GM18499 (cell line): ENCODE data around the gene ATP11A.

Experiments used
- ATAC-seq: cut with Tn5 transposase; IDR thresholded peaks from one replicate; pipeline ENCODE4 v1.9.1; 2021; ENCODE audit warnings: moderate number of reproducible peaks; ENCODE audit not compliant: insufficient read depth, unreplicated experiment

ATP11A gene

DNA sequence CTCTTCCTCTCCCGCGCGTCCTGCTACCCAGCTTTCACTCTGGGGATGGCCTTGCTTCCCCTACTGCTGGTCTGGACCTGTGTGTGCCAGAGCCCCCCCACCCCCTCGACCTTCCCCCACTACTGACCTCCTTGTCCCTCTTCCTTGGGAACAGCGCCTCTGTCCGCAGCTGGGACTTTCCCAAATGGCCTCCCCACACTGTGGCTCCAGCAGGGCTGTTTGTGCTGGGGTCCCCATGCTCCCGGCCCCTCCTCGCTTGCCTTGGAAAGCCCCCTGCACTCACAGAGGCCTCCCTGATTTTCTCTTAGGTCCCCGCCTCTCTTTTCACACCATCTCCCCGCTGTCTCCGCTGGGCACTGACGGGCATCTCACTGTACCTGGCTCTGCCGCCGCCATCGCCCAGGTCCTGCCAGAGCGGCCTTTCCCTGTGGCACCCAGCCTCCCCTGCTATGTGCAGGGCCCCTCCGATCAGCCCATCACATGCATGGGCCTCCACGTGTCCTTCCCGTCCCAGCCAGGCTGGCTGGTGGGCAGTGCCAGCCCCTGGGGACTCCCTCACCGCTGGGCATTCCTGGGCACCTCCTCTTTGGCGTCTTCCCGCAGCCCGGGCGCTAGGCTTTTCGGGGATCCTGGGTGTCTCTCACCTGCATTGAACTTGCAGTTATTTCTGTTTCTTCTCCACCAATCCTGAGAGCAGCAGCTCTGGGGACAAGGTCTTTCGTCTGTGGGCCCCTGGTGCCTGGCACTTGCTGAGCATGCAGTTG, 118.7 kb downstream of the ATP11A start:
- no peak for ATAC-seq

DNA sequence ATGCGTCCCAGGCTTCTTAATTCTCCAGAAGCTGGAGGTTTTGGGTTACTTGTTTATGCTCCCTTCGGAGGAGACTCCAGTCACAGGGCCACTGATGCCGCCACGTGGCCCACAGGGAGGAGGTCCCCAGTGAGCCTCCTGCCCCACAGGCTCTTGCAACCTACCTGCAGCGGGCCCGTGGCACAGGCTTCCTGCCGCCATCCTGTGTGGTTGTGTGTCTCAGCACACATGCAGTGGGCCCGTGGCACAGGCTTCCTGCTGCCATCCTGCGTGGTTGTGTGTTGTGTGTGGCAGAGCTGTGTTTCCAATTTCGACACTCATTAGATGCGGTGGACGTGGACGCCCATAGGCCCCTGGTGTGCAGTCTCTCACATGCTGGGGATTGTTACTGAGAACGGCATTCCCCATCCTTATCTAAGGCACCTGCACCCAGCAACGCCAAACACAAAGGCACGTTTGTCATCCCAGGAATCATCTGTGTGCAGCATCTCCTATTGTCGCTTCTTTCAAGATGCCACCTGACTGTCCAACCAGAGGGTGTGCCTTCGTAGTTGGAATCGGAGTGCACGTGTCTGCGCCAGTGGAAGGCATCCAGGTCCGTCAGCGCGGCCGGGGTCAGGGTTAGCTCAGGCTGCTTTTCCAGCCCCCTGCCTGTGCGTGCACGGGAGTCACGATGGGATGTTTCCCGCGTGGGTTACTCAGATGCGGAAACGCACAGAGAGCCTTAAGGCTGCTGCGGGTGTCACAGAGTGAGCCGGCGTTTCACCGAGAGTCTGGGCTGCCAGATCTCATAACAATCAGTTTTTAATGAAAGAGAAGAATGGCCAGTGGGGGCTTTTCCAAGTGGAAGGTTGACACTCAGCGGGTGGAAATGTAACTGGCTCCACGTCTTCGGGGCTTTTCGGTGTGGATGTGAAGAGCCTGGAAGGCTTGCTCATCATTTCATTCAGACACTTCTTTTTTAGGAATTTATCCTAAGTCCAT, 119.8 kb downstream of the ATP11A start:
- ATAC-seq = no peak

DNA sequence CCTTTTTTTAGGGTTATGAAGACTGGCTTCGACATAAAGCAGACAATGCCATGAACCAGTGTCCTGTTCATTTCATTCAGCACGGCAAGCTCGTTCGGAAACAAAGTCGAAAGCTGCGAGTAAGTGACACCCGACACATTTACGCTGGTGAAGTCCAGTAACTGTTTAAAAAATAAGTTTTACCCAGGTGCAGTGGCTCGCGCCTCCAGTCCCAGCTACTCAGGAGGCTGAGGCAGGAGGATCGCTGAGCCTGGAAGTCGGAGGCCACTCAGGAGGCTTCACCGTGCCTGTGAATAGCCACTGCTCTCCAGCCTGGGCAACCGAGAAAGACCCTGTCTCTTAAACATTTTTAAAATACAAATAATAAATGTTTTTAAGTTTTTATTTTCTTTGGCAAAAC, 120.8 kb downstream of the ATP11A start:
- ATAC-seq = no peak

DNA sequence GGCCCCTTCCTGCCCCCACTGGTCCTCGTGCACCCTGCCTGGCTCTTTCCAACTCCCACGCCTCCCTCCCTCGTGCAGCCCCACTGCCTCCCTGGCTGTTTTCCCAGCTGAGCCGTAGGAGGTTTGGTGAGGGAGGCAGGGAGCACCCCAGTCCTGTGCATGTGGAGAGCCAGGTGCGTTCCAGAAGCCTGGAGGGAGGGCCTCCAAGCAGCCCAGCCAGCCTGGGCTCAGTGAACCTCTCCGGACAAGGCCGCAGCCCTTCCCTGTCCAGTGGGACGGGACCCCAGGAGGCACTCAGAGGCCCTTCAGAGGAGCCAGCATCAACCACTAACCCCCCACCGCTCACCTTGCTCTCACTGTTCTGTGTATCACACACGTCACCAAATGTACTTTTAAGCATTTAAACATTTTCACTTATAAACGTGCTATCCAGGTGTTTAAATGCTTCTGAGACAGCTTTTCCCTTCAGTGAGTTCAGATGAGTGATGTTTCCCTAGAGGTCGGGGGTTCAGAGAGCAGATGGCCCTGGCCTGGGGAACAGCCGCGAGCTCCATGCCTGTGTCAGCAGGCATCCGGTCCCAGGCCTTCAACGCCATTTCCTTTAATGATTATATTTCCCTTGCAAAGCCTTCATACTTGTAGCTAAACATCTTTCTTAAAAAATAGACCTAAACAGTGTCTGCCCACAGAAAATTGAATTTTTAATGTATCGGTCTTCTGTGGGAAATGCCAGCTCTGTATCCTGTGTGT, 122.6 kb downstream of the ATP11A start:
- ATAC-seq = no peak

DNA sequence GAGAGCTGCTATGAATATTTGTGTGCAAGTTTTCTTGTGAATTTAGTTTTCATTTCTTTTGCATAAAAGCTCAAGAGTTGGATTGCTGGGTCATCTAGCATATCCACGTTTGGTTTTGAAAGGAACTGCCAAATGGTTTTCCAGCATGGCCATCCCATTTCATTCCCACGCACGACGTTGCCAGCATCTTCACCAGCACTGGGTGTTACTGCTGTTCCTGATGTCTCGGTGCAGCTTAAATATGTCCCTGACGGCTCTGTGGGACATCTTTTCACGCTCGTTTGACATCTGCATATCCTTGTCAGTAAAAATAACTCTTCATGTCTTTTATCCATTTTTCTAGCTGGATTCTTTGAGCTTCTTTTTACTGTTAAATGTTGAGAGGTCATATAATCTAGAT, 123.7 kb downstream of the ATP11A start:
- ATAC-seq = no peak

DNA sequence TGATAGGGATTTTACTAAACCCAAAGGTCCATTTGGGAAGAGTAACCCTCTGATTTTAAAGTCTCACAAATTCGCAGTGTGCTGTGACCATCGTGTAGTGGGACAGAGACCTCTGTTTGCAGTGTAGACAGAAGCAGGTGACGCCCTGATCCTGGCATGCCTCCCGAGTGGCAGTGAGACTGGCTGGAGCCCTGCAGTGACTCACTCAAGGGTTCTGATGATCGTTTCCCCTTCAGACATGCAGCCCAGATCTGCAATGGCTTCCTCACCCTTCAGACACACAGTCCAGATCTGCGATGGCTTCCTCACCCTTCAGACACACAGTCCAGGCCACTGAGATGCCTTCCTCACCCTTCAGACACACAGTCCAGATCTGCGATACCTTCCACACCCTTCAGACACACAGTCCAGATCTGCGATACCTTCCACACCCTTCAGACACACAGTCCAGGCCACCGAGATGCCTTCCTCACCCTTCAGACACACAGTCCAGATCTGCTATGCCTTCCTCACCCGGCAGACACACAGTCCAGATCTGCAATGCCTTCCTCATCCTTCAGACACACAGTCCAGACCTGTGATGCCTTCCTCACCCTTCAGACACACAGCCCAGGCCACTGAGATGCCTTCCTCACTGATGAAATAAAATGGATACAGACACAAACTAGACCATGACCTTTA, 125.2 kb downstream of the ATP11A start:
- ATAC-seq = no peak

DNA sequence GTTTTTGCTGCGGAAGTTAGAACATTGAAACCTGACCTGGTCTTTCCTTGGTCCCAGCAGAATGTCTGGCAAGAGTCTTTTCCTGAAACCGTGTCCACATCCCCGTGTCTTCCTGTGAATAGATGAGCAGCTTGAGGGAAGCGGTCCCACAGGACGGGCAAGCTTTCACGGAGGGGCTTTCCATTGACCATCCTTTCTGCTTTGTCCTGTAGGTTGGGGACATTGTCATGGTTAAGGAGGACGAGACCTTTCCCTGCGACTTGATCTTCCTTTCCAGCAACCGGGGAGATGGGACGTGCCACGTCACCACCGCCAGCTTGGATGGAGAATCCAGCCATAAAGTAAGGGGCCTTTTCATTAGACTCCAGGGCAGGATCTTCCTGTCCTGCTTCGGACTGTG, 126.0 kb downstream of the ATP11A start:
- ATAC-seq = no peak

DNA sequence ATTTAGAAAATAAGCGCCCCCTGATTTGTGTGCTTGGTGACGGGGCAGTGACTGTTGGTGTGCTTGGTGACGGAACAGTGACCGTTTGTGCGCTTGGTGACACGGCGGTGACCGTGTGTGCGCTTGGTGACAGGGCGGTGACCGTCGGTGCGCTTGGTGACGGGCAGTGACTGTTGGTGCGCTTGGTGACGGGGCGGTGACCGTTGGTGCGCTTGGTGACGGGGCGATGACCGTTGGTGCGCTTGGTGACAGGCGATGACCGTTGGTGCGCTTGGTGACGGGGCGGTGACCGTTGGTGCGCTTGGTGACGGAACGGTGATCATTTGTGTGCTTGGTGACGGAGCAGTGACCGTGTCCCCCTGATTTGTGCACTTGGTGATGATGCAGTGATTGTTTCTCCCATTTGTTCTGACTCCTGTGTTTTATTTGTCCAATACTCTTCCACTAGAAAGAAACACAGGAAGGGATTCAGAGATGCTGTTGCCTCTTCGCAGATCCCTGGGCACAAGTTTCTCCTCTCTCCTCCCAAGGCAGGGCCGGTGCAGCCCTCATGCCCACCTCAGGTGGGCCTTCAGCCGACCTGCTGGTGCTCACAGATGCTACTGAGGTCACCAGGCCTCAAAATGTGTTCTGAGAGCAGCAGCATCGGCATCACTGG, 128.3 kb downstream of the ATP11A start:
- no peak for ATAC-seq

DNA sequence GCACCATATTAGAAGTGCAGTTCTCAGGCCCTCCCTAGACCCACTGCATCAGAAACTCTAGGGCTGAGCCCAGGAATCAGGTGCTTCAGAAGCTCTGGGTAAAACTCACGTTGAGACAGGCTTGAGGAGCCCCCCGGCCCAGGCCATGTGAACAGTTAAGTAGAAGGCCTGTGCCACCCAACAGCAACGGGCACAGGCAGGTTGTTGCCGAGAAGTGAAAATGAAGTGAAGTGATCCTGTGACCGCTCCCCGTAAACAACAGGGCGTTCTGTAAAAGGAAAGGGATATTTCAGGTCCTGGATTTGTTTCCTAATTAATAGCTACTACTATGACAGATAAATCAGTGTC, 128.8 kb downstream of the ATP11A start:
- ATAC-seq = no peak

DNA sequence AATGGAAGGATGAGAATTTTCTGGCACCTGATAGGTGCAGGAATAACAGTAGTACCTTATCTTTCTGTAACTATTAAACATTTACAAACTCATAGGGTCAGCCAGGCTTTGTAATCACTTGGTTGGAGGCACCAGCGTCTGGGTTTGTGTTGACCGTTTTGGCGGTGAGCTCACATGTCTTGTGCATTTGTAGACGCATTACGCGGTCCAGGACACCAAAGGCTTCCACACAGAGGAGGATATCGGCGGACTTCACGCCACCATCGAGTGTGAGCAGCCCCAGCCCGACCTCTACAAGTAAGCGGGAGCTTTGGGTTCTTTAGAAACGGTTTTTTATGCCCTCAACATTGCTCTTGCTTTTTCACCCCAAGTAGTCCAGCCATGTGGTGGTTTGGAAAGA, 129.3 kb downstream of the ATP11A start:
- ATAC-seq = no peak

DNA sequence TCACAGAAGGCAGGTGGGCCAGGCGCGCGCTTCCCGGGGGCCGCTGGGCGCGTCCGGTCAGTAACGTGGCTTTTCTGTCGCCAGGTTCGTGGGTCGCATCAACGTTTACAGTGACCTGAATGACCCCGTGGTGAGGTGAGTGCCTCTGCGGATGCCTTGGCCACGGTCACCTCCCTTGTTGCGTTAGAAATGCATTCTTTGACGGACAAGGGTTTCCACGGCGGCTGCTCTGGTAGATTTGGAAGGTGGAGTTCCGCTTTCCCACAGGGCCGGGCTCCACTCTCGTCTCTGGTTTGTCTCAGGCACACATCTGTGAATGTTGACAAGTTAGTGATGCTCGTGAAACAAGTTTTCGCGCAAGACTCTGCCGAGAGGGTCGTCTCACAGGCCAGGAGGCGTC, 130.0 kb downstream of the ATP11A start:
- ATAC-seq = no peak

DNA sequence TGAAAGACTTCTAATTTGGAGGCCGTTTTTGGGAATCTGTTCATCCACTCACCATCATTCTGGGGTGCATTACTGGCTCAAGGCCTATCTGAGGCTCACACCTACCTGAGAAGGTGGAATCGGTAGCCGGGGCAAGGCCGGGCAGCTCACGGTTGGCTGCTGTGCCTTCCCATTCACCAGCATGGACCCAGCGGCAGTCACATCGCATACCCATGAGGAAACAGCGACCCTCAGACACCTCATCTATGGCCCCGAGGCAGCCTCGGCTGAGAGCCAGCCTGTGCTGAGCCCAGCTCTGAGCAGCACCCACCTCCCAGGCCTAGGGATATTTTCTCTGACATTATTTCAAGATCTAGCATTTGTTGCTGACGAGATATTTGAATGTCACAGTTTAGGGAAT, 130.5 kb downstream of the ATP11A start:
- no peak for ATAC-seq

DNA sequence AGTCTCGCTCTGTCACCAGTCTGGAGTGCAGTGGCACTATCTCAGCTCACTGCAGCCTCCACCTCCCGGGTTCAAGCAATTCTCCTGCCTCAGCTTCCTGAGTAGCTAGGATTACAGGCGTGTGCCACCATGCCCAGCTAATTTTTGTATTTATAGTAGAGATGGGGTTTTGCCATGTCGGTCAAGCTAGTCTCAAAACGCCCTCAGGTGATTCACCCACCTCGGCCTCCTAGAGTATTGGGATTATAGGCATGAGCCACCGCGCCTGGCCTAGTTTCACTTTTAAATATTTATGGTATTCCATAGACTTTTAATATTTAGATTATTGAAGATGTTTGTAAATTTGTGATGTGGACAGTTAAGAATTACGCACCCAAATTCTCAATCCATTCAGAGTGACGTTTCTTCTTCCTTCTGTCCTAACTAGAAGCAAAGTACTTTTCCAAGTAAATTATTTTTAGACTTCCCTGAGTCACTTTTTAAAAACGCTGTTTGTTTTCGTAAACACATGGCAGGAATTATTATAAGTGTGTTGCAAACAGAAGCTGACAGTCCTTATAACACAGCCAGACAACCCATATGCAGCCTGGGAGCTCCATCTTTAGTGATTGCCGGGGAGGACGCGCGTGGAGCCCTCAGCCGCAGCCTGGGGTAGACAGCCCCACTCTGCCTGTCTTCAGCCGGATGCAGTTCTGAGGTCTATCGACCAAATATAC, 131.7 kb downstream of the ATP11A start:
- ATAC-seq = no peak

DNA sequence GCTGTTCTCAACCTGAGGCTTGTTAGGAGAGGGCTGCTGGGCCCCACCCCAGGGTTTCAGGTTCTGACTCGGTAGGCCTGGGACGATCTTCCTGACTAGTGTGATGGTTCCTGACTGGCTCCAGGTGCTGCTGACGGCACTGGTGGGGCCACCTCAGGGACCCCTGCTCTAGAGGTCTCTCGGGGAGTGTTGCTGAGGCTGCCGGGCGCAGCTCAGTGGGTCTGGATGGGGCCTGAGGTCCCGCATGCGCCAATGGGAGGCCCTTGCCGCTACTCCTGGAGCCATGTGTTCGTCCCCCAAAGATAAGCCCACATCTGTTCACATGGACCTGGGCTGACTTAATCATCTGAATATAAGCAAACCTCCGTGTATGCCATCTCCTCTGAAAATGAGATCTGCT, 133.0 kb downstream of the ATP11A start:
- no peak for ATAC-seq

DNA sequence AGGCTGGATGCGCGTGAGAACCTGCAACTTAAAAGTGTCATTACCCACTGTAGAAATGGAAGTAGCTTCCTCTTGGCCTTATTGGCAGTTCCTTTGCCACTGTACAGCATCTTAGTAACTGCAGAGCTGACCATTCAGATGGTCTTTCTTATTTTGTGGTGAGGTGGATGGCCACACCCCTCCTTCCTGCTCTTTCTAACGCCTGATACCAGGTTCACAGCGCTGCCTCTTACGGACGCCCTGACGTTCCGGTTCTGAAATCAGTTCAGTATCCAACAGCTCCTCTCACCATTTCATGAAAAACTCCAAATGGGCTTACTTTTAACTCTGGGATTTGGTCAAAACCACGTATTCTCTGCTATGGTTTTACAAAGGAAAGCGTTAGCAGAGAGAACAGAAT, 134.6 kb downstream of the ATP11A start:
- ATAC-seq = no peak

DNA sequence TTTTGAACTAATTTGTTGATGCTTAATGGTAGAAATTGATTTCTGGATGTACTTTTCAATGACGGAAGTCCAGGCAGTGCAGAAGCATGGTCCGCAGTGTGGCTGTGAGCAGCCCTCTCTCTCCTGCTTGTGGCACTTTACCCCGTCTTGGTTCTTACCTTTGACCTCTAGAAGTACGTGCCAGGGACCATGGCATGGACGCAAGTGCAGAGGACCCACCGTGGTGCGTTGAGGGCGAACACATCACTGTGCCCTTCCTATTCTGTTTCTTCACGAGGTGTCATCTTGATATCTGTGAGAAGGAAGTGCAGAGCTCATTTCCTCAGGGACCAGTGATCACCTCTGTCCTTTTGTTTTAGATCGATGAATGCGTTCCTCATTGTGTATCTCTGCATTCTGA, 135.2 kb downstream of the ATP11A start:
- ATAC-seq = no peak

DNA sequence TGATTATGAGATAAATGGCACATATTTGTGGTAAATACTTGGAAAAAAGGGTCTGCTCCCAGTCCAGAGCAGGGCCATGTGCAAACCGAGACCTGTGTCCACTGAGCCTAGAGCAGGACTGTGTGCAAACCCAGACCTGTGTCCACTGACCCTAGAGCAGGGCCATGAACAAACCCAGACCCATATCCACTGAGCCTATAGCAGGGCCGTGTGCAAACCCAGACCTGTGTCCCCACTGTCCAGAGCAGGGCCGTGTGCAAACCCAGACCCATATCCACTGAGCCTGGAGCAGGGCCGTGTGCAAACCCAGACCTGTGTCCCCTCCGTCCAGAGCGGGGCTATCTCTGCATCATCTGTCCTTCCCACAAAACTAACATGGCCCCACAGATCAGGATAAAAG, 136.0 kb downstream of the ATP11A start:
- ATAC-seq = no peak

DNA sequence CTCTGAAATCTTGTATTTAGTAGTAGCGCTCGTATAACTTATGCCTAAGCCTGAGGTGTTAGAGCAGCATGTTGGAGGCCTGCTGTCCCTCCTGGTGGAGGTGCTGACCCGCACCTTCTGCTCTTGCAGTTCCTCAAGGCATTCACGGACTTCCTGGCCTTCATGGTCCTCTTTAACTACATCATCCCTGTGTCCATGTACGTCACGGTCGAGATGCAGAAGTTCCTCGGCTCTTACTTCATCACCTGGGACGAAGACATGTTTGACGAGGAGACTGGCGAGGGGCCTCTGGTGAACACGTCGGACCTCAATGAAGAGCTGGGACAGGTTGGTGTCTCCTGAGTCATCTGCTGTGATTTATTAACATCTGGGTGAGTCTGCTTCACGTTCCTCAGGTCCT, 136.7 kb downstream of the ATP11A start:
- ATAC-seq = no peak

DNA sequence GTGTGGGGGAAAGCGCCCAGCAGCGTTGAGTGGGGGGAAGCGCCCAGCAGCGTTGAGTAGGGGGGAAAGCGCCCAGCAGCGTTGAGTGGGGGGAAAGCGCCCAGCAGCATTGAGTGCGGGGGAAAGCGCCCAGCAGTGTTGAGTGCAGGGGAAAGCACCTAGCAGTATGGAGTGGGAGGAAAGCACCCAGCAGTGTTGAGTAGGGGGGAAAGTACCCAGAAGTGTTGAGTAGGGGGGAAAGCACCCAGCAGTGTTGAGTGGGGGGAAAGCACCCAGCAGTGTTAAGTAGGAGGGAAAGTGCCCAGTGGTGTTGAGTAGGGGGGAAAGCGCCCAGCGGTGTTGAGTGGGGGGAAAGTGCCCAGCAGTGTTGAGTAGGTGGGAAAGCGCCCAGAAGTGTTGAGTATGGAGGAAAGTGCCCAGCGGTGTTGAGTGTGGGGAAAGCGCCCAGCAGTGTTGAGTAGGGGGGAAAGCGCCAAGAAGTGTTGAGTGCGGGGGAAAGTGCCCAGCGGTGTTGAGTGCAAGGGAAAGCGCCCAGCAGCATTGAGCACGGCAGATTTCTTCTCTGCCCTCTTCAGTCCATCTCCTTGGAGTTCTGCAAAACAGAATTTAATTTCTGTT, 138.4 kb downstream of the ATP11A start:
- ATAC-seq = no peak
